Right renal cortex interstitium (tissue), 3 donors: ENCODE data around the gene GNL2. TPM values are rescaled to one million over a fixed set of nuclear protein-coding genes. Genes with fewer than 3 reads are reported as not detected.
"Not testable (repeated sequence)": the region's sequence is repeated elsewhere in the genome, so short reads cannot be mapped to it uniquely, and the experiment has no call there.

Source experiments
- DNase-seq, 3 donors: peaks; one replicate each; pipeline ENCODE4 v3.0.0-alpha.2; 2013; ENCODE audit warnings: low read depth in 3 of 3, low spot score in 2 of 3
- polyA plus RNA-seq, 3 donors: library from polyadenylated mRNA; unstranded; fragments of 120-200 nt; gene quantifications; one replicate each; pipeline ENCODE4 v1.2.1, GENCODE V29; 2013; ENCODE audit not compliant: insufficient read length in 3 of 3

Gene GNL2
- polyA plus RNA-seq, 3 donors = 79.7 to 90.0 (median 85.8) TPM

DNA sequence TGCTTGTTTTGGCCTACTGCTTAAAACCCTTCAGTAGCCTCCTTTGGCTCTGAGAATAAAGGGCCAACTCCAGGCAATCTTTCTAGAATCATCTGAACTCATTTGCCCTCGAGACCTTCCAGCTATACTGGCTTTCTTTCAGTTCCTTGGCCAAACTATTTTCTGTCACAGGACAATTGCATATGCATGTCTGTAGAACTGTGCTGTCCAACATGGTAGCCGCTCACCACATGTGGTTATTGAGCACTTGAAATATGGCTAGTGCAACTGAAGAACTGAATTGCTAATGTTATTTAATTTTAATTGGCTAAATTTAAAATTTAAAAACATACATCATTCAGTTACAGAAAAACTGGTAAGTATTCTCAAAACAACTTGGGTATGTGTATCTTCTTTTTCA is 14.3 kb upstream of the GNL2 start:
- no peak for DNase-seq

DNA sequence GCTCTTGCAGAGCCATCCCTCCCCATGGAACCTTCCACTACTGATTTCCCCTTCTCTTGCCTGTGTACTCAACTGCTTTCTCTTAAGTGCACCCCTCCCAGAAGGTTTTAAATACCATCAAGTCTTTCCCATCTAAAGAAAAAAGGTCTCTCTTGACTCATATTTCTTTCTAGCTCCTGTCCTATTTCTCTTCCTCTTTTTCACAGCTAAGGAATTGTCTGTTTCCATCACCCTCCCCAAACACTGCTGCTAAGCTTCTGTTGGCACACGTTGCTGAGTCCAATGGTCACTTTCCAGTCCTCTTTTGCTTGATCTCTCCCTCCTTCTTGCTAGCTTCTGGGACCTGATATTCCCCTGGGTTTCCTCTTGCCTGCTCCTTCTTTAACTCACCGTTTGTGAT is 13.3 kb upstream of the GNL2 start:
- DNase-seq = no peak

- no peak for DNase-seq
Observed at GRCh38 chr1:37606481-37607263, 10.9 kb upstream of the GNL2 start.

GRCh38 chr1:37605806-37606474 is 10.2 kb upstream of the GNL2 start:
- no peak for DNase-seq

GRCh38 chr1:37605061-37605650 is 9.4 kb upstream of the GNL2 start:
- DNase-seq = no peak

GRCh38 chr1:37602750-37603694 is 7.3 kb upstream of the GNL2 start:
- DNase-seq = peak in 1 of 3 donors; percentile 18

DNA sequence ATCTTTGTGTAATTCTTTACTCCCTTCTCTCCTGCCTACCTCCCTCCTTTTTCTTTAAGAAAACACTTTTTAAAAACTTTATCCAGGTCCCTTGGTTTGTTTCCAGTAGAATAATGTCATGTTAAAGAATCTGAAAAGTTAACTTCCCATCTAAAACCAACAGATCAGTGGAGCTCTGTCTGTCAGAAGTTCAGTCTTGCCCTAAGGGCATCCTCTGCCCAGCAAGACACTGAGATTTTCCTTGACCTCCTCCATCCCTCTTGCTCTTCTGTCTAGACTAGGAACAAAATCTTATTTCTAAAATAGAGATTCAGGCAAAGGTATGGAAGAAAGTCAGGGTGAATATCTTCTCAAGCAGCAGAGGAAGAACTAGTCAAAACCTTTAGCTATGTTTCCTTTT is 5.7 kb upstream of the GNL2 start:
- no peak for DNase-seq

DNA sequence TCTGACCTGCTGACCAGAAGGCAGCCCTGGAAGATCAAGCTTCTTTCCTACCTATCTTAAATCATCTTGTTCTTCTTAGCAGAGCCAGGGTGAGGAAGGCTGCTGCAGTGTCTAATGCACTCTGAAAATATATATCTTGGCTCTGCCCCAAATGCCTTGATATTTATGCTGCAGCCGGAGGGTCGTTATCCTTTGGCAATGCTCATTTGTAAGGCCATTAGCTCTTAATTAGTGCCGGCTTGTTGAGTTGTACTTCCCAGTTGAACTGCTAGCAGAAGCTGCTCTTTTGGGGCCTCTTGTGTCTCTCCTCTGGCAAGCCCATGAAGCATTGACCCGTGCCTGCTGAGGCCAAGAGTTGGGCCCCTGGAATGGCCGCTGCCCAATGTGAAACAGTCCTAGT is 4.2 kb upstream of the GNL2 start:
- DNase-seq = no peak

DNA sequence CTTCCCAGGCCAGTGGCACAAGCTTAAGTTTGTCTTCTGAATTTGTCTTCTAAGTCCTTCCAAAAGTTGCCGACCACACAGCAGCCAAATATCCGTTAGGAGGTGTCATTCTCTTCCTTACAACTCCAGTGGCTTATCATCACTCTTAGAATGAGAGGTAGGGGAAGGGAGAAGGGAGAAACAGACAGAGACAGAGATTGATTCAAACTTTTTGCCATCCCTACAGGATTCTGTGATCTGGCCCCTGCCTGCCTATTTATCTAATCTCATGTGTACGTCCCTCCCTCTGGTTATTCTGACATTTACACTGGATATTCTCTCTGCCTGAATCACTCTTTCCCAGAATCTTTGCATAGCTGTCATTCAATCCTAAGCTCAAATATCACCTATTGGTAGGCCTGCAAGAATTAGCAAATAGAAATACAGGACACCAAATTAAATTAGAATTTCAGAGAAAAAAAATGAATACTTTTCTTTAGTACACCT is 488 bp upstream of the GNL2 start:
- no peak for DNase-seq

GRCh38 chr1:37593726-37594125 is 2.0 kb downstream of the GNL2 start:
- DNase-seq = no peak

DNA sequence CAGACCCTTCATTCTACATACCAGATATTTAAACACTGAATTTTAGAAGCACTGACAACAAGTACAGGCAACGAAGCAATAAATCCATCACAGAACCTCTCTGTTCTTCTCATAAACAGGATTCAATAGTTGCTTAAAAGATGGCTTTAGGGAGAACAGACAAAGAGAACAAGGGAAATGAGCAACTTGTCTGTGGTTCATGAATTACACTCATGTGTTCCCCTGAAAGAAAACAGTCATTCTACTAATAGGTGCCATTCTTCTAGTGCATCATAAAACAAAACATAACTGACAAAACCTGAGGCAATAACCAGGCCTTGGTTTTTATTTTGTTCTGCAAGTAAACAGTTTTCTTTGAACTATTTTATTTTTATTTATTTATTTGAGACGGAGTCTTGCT is 6.8 kb downstream of the GNL2 start:
- no peak for DNase-seq

DNA sequence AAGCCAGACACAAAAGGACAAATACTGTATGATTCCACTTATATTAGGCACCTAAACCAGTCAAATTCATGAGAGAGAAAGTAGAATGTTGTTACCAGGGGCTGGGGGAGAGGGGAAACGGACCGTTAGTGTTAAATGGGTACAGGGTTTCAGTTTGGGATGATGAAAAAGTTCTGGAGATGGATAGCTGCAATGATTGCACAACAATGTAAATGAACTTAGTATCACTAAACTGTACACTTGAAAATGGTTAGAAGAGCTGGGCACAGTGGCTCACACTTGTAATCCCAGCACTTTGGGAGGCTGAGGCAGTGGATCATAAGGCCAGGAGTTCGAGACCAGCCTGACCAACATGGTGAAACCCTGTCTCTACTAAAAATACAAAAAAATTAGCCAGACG is 11.2 kb downstream of the GNL2 start:
- DNase-seq = not testable (repeated sequence)

- DNase-seq = no peak
Observed at GRCh38 chr1:37575692-37576091, 20.0 kb downstream of the GNL2 start.

DNA sequence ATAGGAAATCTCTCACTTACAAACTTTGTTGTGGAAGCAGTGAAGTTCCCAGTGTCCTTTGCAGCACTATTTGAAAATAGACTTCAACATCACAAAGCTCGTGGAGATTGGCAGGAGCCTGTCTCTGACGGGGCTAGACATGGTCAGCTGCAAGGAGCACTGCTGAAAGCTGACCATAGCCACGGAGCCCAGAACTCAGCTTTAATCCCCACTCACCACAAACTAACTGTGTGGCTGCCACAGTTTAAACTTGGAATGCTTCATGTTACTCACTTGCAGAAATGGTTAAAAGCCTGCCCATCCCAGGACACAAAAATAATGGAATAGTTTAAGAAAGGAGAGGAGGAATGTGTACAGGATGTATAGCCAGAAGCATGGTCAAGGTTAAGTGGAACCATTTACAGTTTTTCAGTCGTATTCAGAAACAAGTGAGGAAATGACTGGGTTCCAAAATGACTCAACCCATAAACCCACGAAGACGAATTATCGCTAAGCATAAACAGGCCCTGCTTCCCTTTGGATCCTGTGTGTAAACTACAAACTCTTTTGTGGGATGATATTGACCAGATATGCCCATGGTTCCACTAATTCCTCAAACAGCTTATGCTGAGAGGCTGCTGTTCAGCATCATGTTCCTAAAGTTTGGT is 20.8 kb downstream of the GNL2 start:
- no peak for DNase-seq

GRCh38 chr1:37570528-37571334 is 25.0 kb downstream of the GNL2 start:
- no peak for DNase-seq

DNA sequence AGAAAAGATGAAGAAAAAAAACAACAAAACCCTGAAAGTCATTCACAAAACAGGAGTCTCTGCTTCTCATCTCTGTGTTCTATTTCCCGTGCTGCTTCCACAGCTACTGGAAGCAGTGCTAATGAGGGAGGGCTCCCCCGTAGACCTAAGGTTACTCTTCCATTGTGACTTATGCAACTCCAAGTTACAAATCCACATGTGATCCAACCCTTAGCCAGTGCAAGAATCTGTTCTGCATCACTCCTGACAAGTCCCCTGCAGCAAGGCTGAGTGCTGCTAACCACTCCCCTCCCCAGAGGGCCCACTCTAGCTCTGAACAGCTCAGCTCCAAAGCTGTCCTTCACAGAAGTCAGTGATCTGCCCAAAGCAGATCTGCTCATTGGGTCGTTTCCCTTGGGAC is 28.7 kb downstream of the GNL2 start:
- DNase-seq = no peak

- no peak for DNase-seq
Observed at GRCh38 chr1:37564892-37565291, 30.8 kb downstream of the GNL2 start.

DNA sequence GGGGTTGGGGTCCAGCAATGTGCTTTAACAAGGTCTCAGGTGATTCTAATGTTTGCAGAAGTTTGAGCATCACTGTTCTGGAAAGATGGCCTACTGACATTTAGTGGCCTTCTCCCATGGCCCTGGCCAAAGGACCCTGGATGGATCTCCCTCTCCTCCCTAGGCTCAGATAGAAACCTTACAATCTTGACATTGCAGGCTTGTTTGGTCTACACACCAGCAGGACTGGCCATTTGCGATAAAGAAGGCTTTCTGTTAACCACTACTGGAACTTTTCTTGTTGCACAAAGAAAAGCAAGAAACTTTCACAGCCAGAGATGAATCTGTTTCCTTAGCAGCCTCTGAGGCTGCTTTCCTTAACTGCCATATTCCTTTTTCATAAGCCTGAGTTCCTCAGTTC is 32.8 kb downstream of the GNL2 start:
- no peak for DNase-seq
